Erythroblast (primary cell): ENCODE measurements around the gene ADCY3.

Source experiments
- GATA1 ChIP-seq: IDR thresholded peaks from 2 replicates; pipeline ENCODE4 v1.6.1; 2011; ENCODE audit warnings: low read depth, mild to moderate bottlenecking, control low read depth, low read length, moderate library complexity
- POLR2A ChIP-seq: IDR thresholded peaks from 2 replicates; pipeline ENCODE4 v1.6.1; 2011; ENCODE audit warnings: mild to moderate bottlenecking, low read length

DNA sequence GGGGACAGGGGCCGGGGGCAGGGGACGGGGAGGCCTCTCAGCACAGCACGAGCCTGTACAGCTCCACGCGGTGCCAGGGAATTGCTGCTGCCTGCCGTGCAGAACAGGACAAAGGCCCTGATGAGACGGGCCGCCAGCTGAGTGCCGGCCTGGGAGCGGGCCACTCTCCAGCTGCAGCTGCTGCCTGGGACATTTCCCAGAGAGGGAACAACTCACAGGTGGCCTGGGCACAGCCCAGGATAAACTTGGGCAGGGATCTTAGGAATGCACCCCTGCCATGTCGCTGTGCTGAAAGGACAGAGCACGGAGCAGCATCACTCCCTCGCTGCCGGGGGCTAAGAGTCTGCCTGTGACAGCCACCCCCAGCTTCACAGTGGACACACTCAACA, 88.0 kb downstream of the ADCY3 start:
- TF ChIP-seq POLR2A (no peak), GATA1 (no peak)
